Measurements from ENCODE around the gene SPOCK1.

SPOCK1 gene

DNA sequence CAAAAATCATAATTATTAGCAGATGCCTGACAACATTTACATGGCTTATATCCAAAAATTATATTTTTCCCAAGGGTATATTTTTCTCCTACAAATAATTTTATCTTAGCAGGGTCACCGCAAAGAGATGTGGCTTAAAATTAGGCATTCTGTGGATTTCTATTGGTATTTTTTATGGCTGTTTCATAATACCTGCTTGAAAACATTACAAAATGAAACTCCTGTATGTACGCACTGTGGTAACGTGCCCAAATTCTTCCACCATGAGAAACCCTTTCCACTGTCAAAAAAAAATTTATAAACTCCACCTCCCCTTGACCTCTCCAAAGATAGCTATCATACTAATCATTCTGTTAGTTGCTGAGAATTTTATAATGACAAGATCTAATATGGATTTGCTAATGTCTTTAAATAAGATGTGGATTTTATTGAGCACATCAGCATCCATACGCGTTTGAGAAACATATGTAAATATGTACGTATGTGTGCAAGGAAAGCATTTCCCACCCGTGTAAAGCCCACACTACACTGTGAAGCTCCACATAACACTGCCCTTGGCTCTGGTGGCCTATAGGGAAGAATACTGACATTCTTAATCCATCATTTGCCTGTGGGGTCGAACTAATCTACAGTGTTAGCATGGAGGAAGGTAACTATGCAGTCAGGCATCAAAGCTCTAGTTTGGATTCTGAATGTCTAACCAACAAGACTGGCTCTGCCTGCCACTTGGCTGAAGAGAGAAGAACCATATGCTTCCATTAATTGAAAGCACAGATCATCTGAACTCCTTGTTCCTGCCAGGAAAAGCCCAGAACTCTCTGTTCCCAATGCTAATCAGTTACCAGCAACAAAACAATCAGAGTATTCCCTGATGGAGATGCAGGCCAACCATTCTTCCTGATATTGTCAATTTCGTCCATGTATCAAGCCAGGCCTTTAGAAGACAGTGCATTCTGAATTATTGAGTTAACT lies 244.7 kb downstream of the SPOCK1 start:
- TF ChIP-seq CTCF (IDR thresholded peaks at IDR 0.05): no peak
- Histone ChIP-seq H3K27ac (no peak overlapping the region), H3K36me3 (no peaks in the 10 kb centered on the region), H3K27me3 (no peaks in the 10 kb centered on the region), H3K4me1 (ENCODE audit: control insufficient read depth in 1 of 2, insufficient read depth in 1 of 2, low read depth in 1 of 2, low read length in 1 of 2) (no peaks in the 10 kb centered on the region), H3K9me3 (no peaks in the 10 kb centered on the region), H3K4me3 (ENCODE audit: low read depth in 1 of 2, low read length in 1 of 2) (no peak overlapping the region)

GRCh38 chr5:137252512-137252911 lies 246.6 kb downstream of the SPOCK1 start:
- H3K27me3 ChIP-seq: no peaks in the 10 kb centered on the region
- H3K4me1 ChIP-seq (ENCODE audit: control insufficient read depth in 1 of 2, insufficient read depth in 1 of 2, low read depth in 1 of 2, low read length in 1 of 2): no peaks in the 10 kb centered on the region
- H3K36me3 ChIP-seq: no peaks in the 10 kb centered on the region
- H3K27ac ChIP-seq: no peak overlapping the region
- no peaks in the 10 kb centered on the region for H3K9me3 ChIP-seq
- H3K4me3 ChIP-seq (ENCODE audit: low read depth in 1 of 2, low read length in 1 of 2): no peak overlapping the region
- no peak for TF ChIP-seq CTCF (IDR thresholded peaks at IDR 0.05)

DNA sequence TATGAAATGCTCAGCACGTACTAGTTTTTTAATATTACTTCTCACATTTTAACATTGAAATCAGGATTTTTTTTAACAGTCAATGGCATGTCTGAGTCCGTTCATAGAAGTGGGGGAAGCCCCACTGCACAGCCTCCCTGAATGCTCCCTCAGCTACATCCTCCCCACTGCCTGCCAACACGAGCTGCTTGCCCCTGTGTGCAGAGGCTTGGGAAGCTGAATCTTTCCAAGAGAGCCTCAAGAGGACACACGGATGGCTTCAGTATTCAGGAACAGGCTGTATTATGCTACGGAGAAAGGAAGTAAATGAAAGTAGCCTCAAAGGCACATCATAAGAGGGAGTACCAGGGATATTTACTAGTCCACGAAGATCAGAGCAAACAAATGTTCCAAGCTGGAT lies 248.7 kb downstream of the SPOCK1 start:
- H3K27ac ChIP-seq: no peak overlapping the region
- H3K36me3 ChIP-seq: no peaks in the 10 kb centered on the region
- H3K4me3 ChIP-seq (ENCODE audit: low read depth in 1 of 2, low read length in 1 of 2): no peak overlapping the region
- H3K9me3 ChIP-seq: no peaks in the 10 kb centered on the region
- TF ChIP-seq CTCF (IDR thresholded peaks at IDR 0.05): no peak
- no peaks in the 10 kb centered on the region for H3K27me3 ChIP-seq
- no peaks in the 10 kb centered on the region for H3K4me1 ChIP-seq (ENCODE audit: control insufficient read depth in 1 of 2, insufficient read depth in 1 of 2, low read depth in 1 of 2, low read length in 1 of 2)

GRCh38 chr5:137248527-137248926 lies 250.6 kb downstream of the SPOCK1 start:
- Histone ChIP-seq H3K9me3 (no peaks in the 10 kb centered on the region), H3K4me1 (ENCODE audit: control insufficient read depth in 1 of 2, insufficient read depth in 1 of 2, low read depth in 1 of 2, low read length in 1 of 2) (no peaks in the 10 kb centered on the region), H3K27me3 (no peaks in the 10 kb centered on the region), H3K4me3 (ENCODE audit: low read depth in 1 of 2, low read length in 1 of 2) (no peak overlapping the region), H3K36me3 (no peaks in the 10 kb centered on the region), H3K27ac (no peak overlapping the region)
- TF ChIP-seq CTCF (IDR thresholded peaks at IDR 0.05): no peak

GRCh38 chr5:137245438-137245837 lies 253.7 kb downstream of the SPOCK1 start:
- Histone ChIP-seq H3K27ac (no peak overlapping the region), H3K36me3 (no peaks in the 10 kb centered on the region), H3K9me3 (no peaks in the 10 kb centered on the region), H3K4me1 (ENCODE audit: control insufficient read depth in 1 of 2, insufficient read depth in 1 of 2, low read depth in 1 of 2, low read length in 1 of 2) (no peaks in the 10 kb centered on the region), H3K4me3 (ENCODE audit: low read depth in 1 of 2, low read length in 1 of 2) (no peak overlapping the region), H3K27me3 (no peaks in the 10 kb centered on the region)
- TF ChIP-seq CTCF (IDR thresholded peaks at IDR 0.05): no peak
